Mesendoderm (in vitro differentiated cells): ENCODE data around the gene KCTD20. TPM values are rescaled to one million over a fixed set of nuclear protein-coding genes. Genes with fewer than 3 reads are reported as not detected.

Experiments used
- small RNA-seq: library from polyadenylated mRNA; stranded (forward); fragments of <200 nt; extraction: miRNeasy Mini kit (QIAGEN cat#:217004); gene quantifications from one replicate; pipeline ENCODE3, GENCODE V24; 2013; ENCODE audit not compliant: insufficient read depth

Gene KCTD20

Small RNA genes within 50 kb of the gene (small RNA-seq; reads per million reads assigned to genes)
- not detected for gene RN7SL502P
